Endothelial cell of umbilical vein (primary cell): ENCODE measurements around the gene RALGPS2. TPM values are rescaled to one million over a fixed set of nuclear protein-coding genes. Genes with fewer than 3 reads are reported as not detected.

Experiments used
- BruUV-seq: library from RNA; stranded (reverse); fragments of 400-500 nt; replicated peaks from 2 replicates; lab custom pipeline; 2021; lab: Mats Ljungman, UMichigan
- CTCF ChIA-PET: fragments of 300-600, 350-600 bp; sonication (Branson Sonifier 250); formaldehyde crosslinking; loops from one replicate; lab custom pipeline; 2021; ENCODE audit warnings: antibody characterized with exemption, inconsistent platforms; lab: Charles Lee
- POLR2A ChIA-PET: fragments of 300-600, 350-600 bp; sonication (Branson Sonifier 250); formaldehyde crosslinking; loops from one replicate; lab custom pipeline; 2021; ENCODE audit warnings: antibody characterized with exemption, inconsistent platforms; lab: Charles Lee
- DNase-seq: peaks from one replicate; pipeline ENCODE4 v3.0.0-alpha.2; 2011; ENCODE audit warnings: low read depth, low spot score
- FAIRE-seq: peaks from 2 replicates; lab custom pipeline; 2011; peaks lifted over from hg19 to GRCh38; lab: Jason Lieb, UNC
- H2AFZ ChIP-seq: 2 replicates; pipeline ENCODE4 v1.6.0; 2012; ENCODE audit warnings: low read depth, low read length, control low read depth, inconsistent platforms
- H3K27ac ChIP-seq: 2 replicates; pipeline ENCODE4 v1.5.1; 2011; ENCODE audit warnings: low read depth, mild to moderate bottlenecking, control low read depth, low read length, moderate library complexity; ENCODE audit not compliant: insufficient read depth
- H3K27me3 ChIP-seq, 2 experiments: 2 replicates each; pipeline versions ENCODE4 v1.6.0 to v1.6.1; 2011; ENCODE audit warnings: low read length in 2 of 2, mixed read lengths in 1 of 2; ENCODE audit not compliant: control insufficient read depth in 2 of 2, insufficient read depth in 2 of 2
- H3K36me3 ChIP-seq, 2 experiments: 2 replicates in 1 of 2; 3 replicates in 1 of 2; pipeline ENCODE4 v1.5.1; 2011; ENCODE audit warnings: low read length in 2 of 2, mild to moderate bottlenecking in 1 of 2, moderate library complexity in 1 of 2; ENCODE audit not compliant: control insufficient read depth in 2 of 2, insufficient read depth in 2 of 2; ENCODE audit errors: extremely low read depth in 1 of 2
- H3K4me1 ChIP-seq: 3 replicates; pipeline ENCODE4 v1.5.1; 2011; ENCODE audit warnings: mild to moderate bottlenecking, low read length; ENCODE audit not compliant: control insufficient read depth, insufficient read depth; ENCODE audit errors: extremely low read depth
- H3K4me2 ChIP-seq: 2 replicates; pipeline ENCODE4 v1.6.1; 2011; ENCODE audit warnings: low read length, control low read depth, mixed read lengths; ENCODE audit not compliant: insufficient read depth
- H3K4me3 ChIP-seq, 3 experiments: fragments of 200-600 bp in 1 of 3; sonication (generic), shearing (Covaris generic) in 1 of 3; replicated peaks in 1 of 3; 2 replicates each; pipeline ENCODE4 v1.5.1; 2011 to 2016; ENCODE audit warnings: control low read depth in 3 of 3, low read length in 3 of 3, mild to moderate bottlenecking in 2 of 3, inconsistent platforms in 1 of 3, low read depth in 1 of 3, moderate library complexity in 1 of 3; ENCODE audit not compliant: insufficient read depth in 1 of 3
- H3K79me2 ChIP-seq: 2 replicates; pipeline ENCODE4 v1.6.0; 2012; ENCODE audit warnings: low read length, inconsistent platforms; ENCODE audit not compliant: control insufficient read depth, insufficient read depth
- H3K9ac ChIP-seq: replicated peaks from 2 replicates; pipeline ENCODE3; 2011; ENCODE audit warnings: low read length, control low read depth; ENCODE audit not compliant: insufficient read depth; ENCODE audit errors: extremely low read depth
- H3K9me1 ChIP-seq: replicated peaks from 3 replicates; pipeline ENCODE4 v1.6.0; 2011; ENCODE audit warnings: mild to moderate bottlenecking, low read length; ENCODE audit not compliant: control insufficient read depth, insufficient read depth; ENCODE audit errors: extremely low read depth
- H3K9me3 ChIP-seq: replicated peaks from 2 replicates; pipeline ENCODE4 v1.5.1; 2012; ENCODE audit warnings: low read length, inconsistent platforms; ENCODE audit not compliant: control insufficient read depth, insufficient read depth
- H4K20me1 ChIP-seq: replicated peaks from 2 replicates; pipeline ENCODE3; 2011; ENCODE audit warnings: mild to moderate bottlenecking, low read length; ENCODE audit not compliant: control insufficient read depth, insufficient read depth; ENCODE audit errors: extremely low read depth
- CTCF ChIP-seq, 2 donors: IDR thresholded peaks; 1 replicate in 1 of 2; 2 replicates in 1 of 2; pipeline ENCODE4 v1.5.1; 2011; ENCODE audit warnings: low read length in 2 of 2, mild to moderate bottlenecking in 2 of 2, moderate library complexity in 2 of 2, control low read depth in 1 of 2, inconsistent platforms in 1 of 2, low read depth in 1 of 2; ENCODE audit not compliant: insufficient read depth in 1 of 2; ENCODE audit errors: extremely low read depth in 1 of 2
- EZH2 ChIP-seq: IDR thresholded peaks from 2 replicates; pipeline ENCODE4 v1.6.1; 2012; ENCODE audit warnings: borderline replicate concordance, low read depth, mild to moderate bottlenecking, moderate library complexity, low read length, inconsistent platforms; ENCODE audit not compliant: severe bottlenecking
- FOS ChIP-seq: IDR thresholded peaks from 2 replicates; pipeline ENCODE4 v1.6.1; 2011; ENCODE audit warnings: mild to moderate bottlenecking, low read length, moderate library complexity, borderline replicate concordance; ENCODE audit not compliant: insufficient read depth
- GATA2 ChIP-seq: IDR thresholded peaks from 2 replicates; pipeline ENCODE4 v1.7.0; 2011; ENCODE audit warnings: low read depth, mild to moderate bottlenecking, moderate library complexity, mixed read lengths, low read length; ENCODE audit not compliant: insufficient read length, insufficient read depth
- JUN ChIP-seq: IDR thresholded peaks from 2 replicates; pipeline ENCODE4 v1.6.1; 2011; ENCODE audit warnings: borderline replicate concordance, low read depth; ENCODE audit not compliant: insufficient read length, insufficient read depth
- MAX ChIP-seq: IDR thresholded peaks from 2 replicates; pipeline ENCODE4 v1.6.1; 2011; ENCODE audit not compliant: insufficient read depth, insufficient read length
- MYC ChIP-seq: IDR thresholded peaks from one replicate; pipeline ENCODE4 v1.6.1; 2011; ENCODE audit warnings: mild to moderate bottlenecking, low read depth, low read length
- POLR2A ChIP-seq: IDR thresholded peaks from 2 replicates; pipeline ENCODE4 v1.6.1; 2012; ENCODE audit warnings: low read depth, mild to moderate bottlenecking, control low read depth, low read length
- POLR2AphosphoS5 ChIP-seq: IDR thresholded peaks from 2 replicates; pipeline ENCODE4 v1.6.1; 2012; ENCODE audit warnings: low read depth, mild to moderate bottlenecking, control low read depth, low read length, moderate library complexity; ENCODE audit not compliant: insufficient read depth
- dilution Hi-C: fragments of 300-500 bp; cut with MboI; formaldehyde crosslinking; loops from one replicate; pipeline ENCODE4 v1.15.0; 2019; ENCODE audit warnings: low sequenced_read_pairs; ENCODE audit not compliant: extremely low pct_ligation_motif_present
- intact Hi-C: fragments of 100-400 bp; cut with micrococcal nuclease; formaldehyde crosslinking; loops from one replicate; pipeline ENCODE4 v1.10.0; 2022
- polyA plus RNA-seq, 4 experiments: library from polyadenylated mRNA; depleted of rRNA in 3 of 4; stranded (reverse) in 3 of 4; unstranded in 1 of 4; fragments of >200 nt; gene quantifications; 2 replicates each; pipeline versions ENCODE4 v1.2.1 to v1.2.3, GENCODE V29; 2011 to 2012; ENCODE audit warnings: missing spikeins in 1 of 4
- total RNA-seq: library from RNA; stranded (reverse); gene quantifications from 2 replicates; pipeline ENCODE4 v1.2.3, GENCODE V29; 2021

Gene RALGPS2
- total and polyA plus RNA-seq, 2 donors (not counting 3 experiments of a cell fraction or from before 2014, with no cell fraction given) = 4.6 to 27.7 TPM

- BruUV-seq = no TSS peak
- dilution Hi-C loops (no loop called here), intact Hi-C loops (no loop called here)
- Histone ChIP-seq H3K36me3 (no peaks in the 10 kb centered on the region), H3K4me1 (no peaks in the 10 kb centered on the region), H3K9me3 (no peaks in the 10 kb centered on the region), H2AFZ (no peak overlapping the region), H3K27ac (no peak overlapping the region), H3K9ac (no peak overlapping the region), H3K4me3 (no peak overlapping the region), H3K4me2 (no peak overlapping the region), H3K27me3 (no peaks in the 10 kb centered on the region), H4K20me1 (peaks cover 2% of the 10 kb centered on the region), H3K9me1 (no peaks in the 10 kb centered on the region), H3K79me2 (no peaks in the 10 kb centered on the region)
- CTCF ChIA-PET = no interaction called here
- DNase-seq (no peak), FAIRE-seq (no peak)
- POLR2A ChIA-PET = no interaction called here
- no peak for TF ChIP-seq GATA2
- TF ChIP-seq CTCF (IDR thresholded peaks at IDR 0.05; ENCODE audit: extremely low read depth in 1 of 2, insufficient read depth in 1 of 2, low read depth in 1 of 2, low read length in 2 of 2) = no peak
- no peak for TF ChIP-seq FOS
- no peak for TF ChIP-seq MYC
- TF ChIP-seq POLR2AphosphoS5 = no peak
- no peak for TF ChIP-seq POLR2A
- TF ChIP-seq EZH2 = no peak
- no peak for TF ChIP-seq JUN
- TF ChIP-seq MAX = no peak
These were observed 100.1 kb downstream of the RALGPS2 start for GRCh38 chr1:178825167-178825566.
